Prostate gland (tissue), 2 donors: Measurements from ENCODE around the gene NAA10.

Source experiments
- POLR2A ChIP-seq: fragments of 450-650 bp; IDR thresholded peaks from one replicate; pipeline ENCODE4 v1.6.1; 2016; ENCODE audit warnings: antibody characterized with exemption, mild to moderate bottlenecking
- POLR2AphosphoS5 ChIP-seq: sonication (generic); formaldehyde crosslinking; IDR thresholded peaks from one replicate; pipeline ENCODE4 v1.6.1; 2017; ENCODE audit warnings: antibody characterized with exemption
- TF ChIP-seq, protein P1 (sequence below), 4 experiments: fragments of 200-600 bp in 2 of 4; fragments of 450-650 bp in 2 of 4; sonication (generic) in 2 of 4; IDR thresholded peaks; 1 replicate in 3 of 4; 2 replicates in 1 of 4; pipeline ENCODE4 v1.5.1; 2016 to 2019; ENCODE audit warnings: antibody characterized with exemption in 4 of 4, mild to moderate bottlenecking in 2 of 4, moderate library complexity in 2 of 4

DNA sequence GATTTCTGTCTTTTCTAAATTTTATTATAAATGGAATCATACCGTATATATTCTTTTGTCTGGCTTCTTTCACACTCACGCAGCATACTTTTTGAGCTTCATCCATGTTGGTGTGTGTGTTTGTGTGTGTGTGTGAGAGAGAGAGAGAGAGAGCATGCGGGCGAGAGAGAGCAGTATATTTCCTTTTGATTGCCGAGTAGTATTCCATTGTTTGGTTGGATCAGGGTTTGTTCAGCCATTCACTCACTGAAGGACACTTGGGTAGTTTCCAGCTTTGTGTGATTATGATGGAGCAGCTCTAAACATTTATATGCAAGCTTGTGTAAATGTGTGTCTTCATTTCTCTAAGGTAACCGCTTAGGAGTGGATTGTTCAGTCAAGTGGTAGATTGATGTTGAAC lies 45.7 kb downstream of the NAA10 start:
- TF ChIP-seq, protein P1, sequence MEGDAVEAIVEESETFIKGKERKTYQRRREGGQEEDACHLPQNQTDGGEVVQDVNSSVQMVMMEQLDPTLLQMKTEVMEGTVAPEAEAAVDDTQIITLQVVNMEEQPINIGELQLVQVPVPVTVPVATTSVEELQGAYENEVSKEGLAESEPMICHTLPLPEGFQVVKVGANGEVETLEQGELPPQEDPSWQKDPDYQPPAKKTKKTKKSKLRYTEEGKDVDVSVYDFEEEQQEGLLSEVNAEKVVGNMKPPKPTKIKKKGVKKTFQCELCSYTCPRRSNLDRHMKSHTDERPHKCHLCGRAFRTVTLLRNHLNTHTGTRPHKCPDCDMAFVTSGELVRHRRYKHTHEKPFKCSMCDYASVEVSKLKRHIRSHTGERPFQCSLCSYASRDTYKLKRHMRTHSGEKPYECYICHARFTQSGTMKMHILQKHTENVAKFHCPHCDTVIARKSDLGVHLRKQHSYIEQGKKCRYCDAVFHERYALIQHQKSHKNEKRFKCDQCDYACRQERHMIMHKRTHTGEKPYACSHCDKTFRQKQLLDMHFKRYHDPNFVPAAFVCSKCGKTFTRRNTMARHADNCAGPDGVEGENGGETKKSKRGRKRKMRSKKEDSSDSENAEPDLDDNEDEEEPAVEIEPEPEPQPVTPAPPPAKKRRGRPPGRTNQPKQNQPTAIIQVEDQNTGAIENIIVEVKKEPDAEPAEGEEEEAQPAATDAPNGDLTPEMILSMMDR (IDR thresholded peaks at IDR 0.05): no peak
- TF ChIP-seq POLR2A (no peak), POLR2AphosphoS5 (no peak)
